SHP77 treated with DMSO at 0.1 percent for 48 hours (cell line): ENCODE results near the gene CTNNA2.

Experiments used
- DNase-seq: peaks from one replicate; lab custom pipeline; 2025; lab: John Stamatoyannopoulos, UW

Gene CTNNA2

GRCh38 chr2:80330527-80331450 is 817.9 kb downstream of the CTNNA2 start:
- DNase-seq = no peak

- no peak for DNase-seq
These were observed 821.0 kb downstream of the CTNNA2 start for GRCh38 chr2:80333886-80334285.

GRCh38 chr2:80335411-80335810 is 822.6 kb downstream of the CTNNA2 start:
- DNase-seq = no peak

- no peak for DNase-seq
These were observed 825.9 kb downstream of the CTNNA2 start for GRCh38 chr2:80338794-80339193.

- no peak for DNase-seq
These were observed 827.2 kb downstream of the CTNNA2 start for GRCh38 chr2:80340022-80340421.

GRCh38 chr2:80348078-80348477 is 835.2 kb downstream of the CTNNA2 start:
- no peak for DNase-seq

- no peak for DNase-seq
These were observed 836.1 kb downstream of the CTNNA2 start for GRCh38 chr2:80348953-80349352.

GRCh38 chr2:80351231-80351630 is 838.4 kb downstream of the CTNNA2 start:
- DNase-seq = no peak

- no peak for DNase-seq
These were observed 842.0 kb downstream of the CTNNA2 start for GRCh38 chr2:80354858-80355257.

GRCh38 chr2:80361904-80362303 is 849.1 kb downstream of the CTNNA2 start:
- DNase-seq = no peak

GRCh38 chr2:80363330-80363729 is 850.5 kb downstream of the CTNNA2 start:
- DNase-seq = no peak

- no peak for DNase-seq
These were observed 851.0 kb downstream of the CTNNA2 start for GRCh38 chr2:80363791-80364349.

- DNase-seq = no peak
These were observed 851.8 kb downstream of the CTNNA2 start for GRCh38 chr2:80364524-80365212.

- DNase-seq = no peak
These were observed 852.9 kb downstream of the CTNNA2 start for GRCh38 chr2:80365762-80366161.

GRCh38 chr2:80370375-80371009 is 857.6 kb downstream of the CTNNA2 start:
- no peak for DNase-seq

- no peak for DNase-seq
These were observed 861.3 kb downstream of the CTNNA2 start for GRCh38 chr2:80374105-80374504.

- no peak for DNase-seq
These were observed 864.2 kb downstream of the CTNNA2 start for GRCh38 chr2:80377071-80377470.

- DNase-seq = no peak
These were observed 867.9 kb downstream of the CTNNA2 start for GRCh38 chr2:80380736-80381135.

- DNase-seq = no peak
These were observed 868.8 kb downstream of the CTNNA2 start for GRCh38 chr2:80381666-80382065.

- no peak for DNase-seq
These were observed 879.6 kb downstream of the CTNNA2 start for GRCh38 chr2:80392441-80392840.

- DNase-seq = no peak
These were observed 881.1 kb downstream of the CTNNA2 start for GRCh38 chr2:80393991-80394390.

- no peak for DNase-seq
These were observed 882.4 kb downstream of the CTNNA2 start for GRCh38 chr2:80395251-80395650.
